ENCODE data around the gene THBS2.

THBS2 gene

GRCh38 chr6:169283924-169284323, 30.3 kb upstream of the THBS2 start:
- Histone ChIP-seq H3K4me1 (ENCODE audit: low read length) (no peaks in the 10 kb centered on the region), H3K27me3 (replicated peaks; ENCODE audit: insufficient read depth, low read length) (no peaks in the 10 kb centered on the region), H3K27ac (ENCODE audit: low read length) (no peak overlapping the region), H3K4me3 (ENCODE audit: low read length) (no peak overlapping the region), H2AFZ (ENCODE audit: low read length) (no peak overlapping the region), H3K9ac (ENCODE audit: low read length) (no peak overlapping the region), H3K9me2 (replicated peaks; ENCODE audit: insufficient read depth, low read length) (no peaks in the 10 kb centered on the region), H3K36me3 (replicated peaks; ENCODE audit: insufficient read depth, low read length) (no peaks in the 10 kb centered on the region), H4K20me1 (ENCODE audit: insufficient read depth, low read length) (no peaks in the 10 kb centered on the region), H3K79me2 (ENCODE audit: low read length) (no peaks in the 10 kb centered on the region), H3K9me3 (replicated peaks; ENCODE audit: insufficient read depth, low read length) (no peaks in the 10 kb centered on the region), H3F3A (ENCODE audit: insufficient read depth, low read length) (no peaks in the 10 kb centered on the region), H3K4me2 (ENCODE audit: low read depth, low read length) (no peak overlapping the region)
- no peak for TF ChIP-seq EZH2 (optimal IDR thresholded peaks at IDR 0.05; ENCODE audit: low read depth, low read length)
- no peak for TF ChIP-seq EZH2phosphoT487 (IDR thresholded peaks at IDR 0.05; ENCODE audit: low read length)
- TF ChIP-seq CTCF (IDR thresholded peaks at IDR 0.05; ENCODE audit: low read length): no peak
- no peak for DNase-seq

- H3K9ac ChIP-seq (ENCODE audit: low read length): no peak overlapping the region
- no peaks in the 10 kb centered on the region for H3K9me2 ChIP-seq (replicated peaks; ENCODE audit: insufficient read depth, low read length)
- no peak for TF ChIP-seq EZH2phosphoT487 (IDR thresholded peaks at IDR 0.05; ENCODE audit: low read length)
- TF ChIP-seq CTCF (IDR thresholded peaks at IDR 0.05; ENCODE audit: low read length): no peak
- TF ChIP-seq EZH2 (optimal IDR thresholded peaks at IDR 0.05; ENCODE audit: low read depth, low read length): no peak
- no peaks in the 10 kb centered on the region for H3K79me2 ChIP-seq (ENCODE audit: low read length)
- H3F3A ChIP-seq (ENCODE audit: insufficient read depth, low read length): no peaks in the 10 kb centered on the region
- no peaks in the 10 kb centered on the region for H3K4me1 ChIP-seq (ENCODE audit: low read length)
- H4K20me1 ChIP-seq (ENCODE audit: insufficient read depth, low read length): no peaks in the 10 kb centered on the region
- H3K36me3 ChIP-seq (replicated peaks; ENCODE audit: insufficient read depth, low read length): no peaks in the 10 kb centered on the region
- no peak overlapping the region for H3K4me2 ChIP-seq (ENCODE audit: low read depth, low read length)
- no peak for DNase-seq
- no peak overlapping the region for H3K27ac ChIP-seq (ENCODE audit: low read length)
- no peaks in the 10 kb centered on the region for H3K9me3 ChIP-seq (replicated peaks; ENCODE audit: insufficient read depth, low read length)
- no peak overlapping the region for H2AFZ ChIP-seq (ENCODE audit: low read length)
- H3K27me3 ChIP-seq (replicated peaks; ENCODE audit: insufficient read depth, low read length): no peaks in the 10 kb centered on the region
- no peak overlapping the region for H3K4me3 ChIP-seq (ENCODE audit: low read length)
These were observed 28.4 kb upstream of the THBS2 start for GRCh38 chr6:169282043-169282442.

- no peak overlapping the region for H3K27ac ChIP-seq (ENCODE audit: low read length)
- H2AFZ ChIP-seq (ENCODE audit: low read length): no peak overlapping the region
- TF ChIP-seq EZH2 (optimal IDR thresholded peaks at IDR 0.05; ENCODE audit: low read depth, low read length) (no peak), CTCF (IDR thresholded peaks at IDR 0.05; ENCODE audit: low read length) (no peak), EZH2phosphoT487 (IDR thresholded peaks at IDR 0.05; ENCODE audit: low read length) (no peak)
- H4K20me1 ChIP-seq (ENCODE audit: insufficient read depth, low read length): no peaks in the 10 kb centered on the region
- no peaks in the 10 kb centered on the region for H3K79me2 ChIP-seq (ENCODE audit: low read length)
- no peaks in the 10 kb centered on the region for H3K9me3 ChIP-seq (replicated peaks; ENCODE audit: insufficient read depth, low read length)
- no peak for DNase-seq
- H3K9me2 ChIP-seq (replicated peaks; ENCODE audit: insufficient read depth, low read length): no peaks in the 10 kb centered on the region
- no peaks in the 10 kb centered on the region for H3F3A ChIP-seq (ENCODE audit: insufficient read depth, low read length)
- H3K36me3 ChIP-seq (replicated peaks; ENCODE audit: insufficient read depth, low read length): no peaks in the 10 kb centered on the region
- no peaks in the 10 kb centered on the region for H3K4me1 ChIP-seq (ENCODE audit: low read length)
- no peak overlapping the region for H3K4me2 ChIP-seq (ENCODE audit: low read depth, low read length)
- H3K27me3 ChIP-seq (replicated peaks; ENCODE audit: insufficient read depth, low read length): no peaks in the 10 kb centered on the region
- no peak overlapping the region for H3K4me3 ChIP-seq (ENCODE audit: low read length)
- no peak overlapping the region for H3K9ac ChIP-seq (ENCODE audit: low read length)
These were observed 24.0 kb upstream of the THBS2 start for GRCh38 chr6:169277619-169278018.
